SW480 (cell line): Measurements from ENCODE around the gene CMC1.
"Not testable (repeated sequence)": the region's sequence is repeated elsewhere in the genome, so short reads cannot be mapped to it uniquely, and the experiment has no call there.

Experiments
- DNase-seq: peaks from one replicate; pipeline ENCODE4 v3.0.0-alpha.2; 2016; ENCODE audit warnings: low spot score

The CMC1 gene, protein sequence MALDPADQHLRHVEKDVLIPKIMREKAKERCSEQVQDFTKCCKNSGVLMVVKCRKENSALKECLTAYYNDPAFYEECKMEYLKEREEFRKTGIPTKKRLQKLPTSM

DNA sequence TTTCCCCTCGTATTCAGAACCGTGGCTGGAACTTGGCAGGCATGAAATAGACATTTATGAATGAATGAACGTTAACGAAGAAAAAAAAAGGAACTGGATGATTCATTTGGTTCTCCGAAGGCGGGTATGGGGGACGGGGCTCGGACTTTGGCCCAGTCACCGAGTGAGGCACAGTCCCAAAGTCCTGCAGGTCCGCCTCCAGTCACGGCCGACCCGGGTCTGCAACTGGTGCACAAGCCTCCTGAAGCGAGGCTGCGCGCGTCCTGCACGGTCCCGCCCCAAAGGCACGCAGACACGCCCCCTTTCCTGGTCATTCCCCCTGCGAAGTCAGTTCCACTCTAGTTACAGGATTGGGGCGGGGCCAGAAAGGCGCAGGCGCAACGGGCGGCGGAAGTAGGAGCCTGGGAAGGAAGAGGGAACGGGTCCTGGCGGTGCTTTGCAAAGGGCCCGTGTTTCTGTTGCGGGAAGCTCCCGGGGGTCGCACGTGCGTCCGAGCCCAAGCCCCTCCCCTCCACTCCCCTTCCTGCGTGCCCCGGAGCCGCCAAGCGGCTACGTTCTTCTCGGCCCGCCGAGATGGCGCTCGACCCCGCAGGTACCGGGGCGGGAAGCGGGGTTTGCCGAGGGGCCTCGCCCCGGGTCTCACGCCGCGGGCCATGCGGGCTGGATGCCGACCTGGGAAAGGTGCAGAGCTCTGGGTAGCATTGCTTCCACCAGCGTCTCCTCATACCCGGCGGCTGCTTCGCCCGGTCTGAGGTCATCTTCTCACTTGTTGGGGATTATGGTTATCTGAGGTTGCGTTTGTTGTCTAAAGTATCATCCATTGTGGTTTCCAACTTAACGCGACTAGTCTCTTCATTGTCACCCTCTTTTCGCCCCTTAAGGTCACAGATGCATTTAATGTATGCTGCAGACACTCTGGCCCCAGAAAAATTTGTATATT, at the start of gene CMC1:
CMC1 (plus strand) TSS at position 399 of the 940 bp plus-strand sequence; CDS start at position 574, 175 bp downstream.
- DNase-seq, result peak; percentile 97

DNA sequence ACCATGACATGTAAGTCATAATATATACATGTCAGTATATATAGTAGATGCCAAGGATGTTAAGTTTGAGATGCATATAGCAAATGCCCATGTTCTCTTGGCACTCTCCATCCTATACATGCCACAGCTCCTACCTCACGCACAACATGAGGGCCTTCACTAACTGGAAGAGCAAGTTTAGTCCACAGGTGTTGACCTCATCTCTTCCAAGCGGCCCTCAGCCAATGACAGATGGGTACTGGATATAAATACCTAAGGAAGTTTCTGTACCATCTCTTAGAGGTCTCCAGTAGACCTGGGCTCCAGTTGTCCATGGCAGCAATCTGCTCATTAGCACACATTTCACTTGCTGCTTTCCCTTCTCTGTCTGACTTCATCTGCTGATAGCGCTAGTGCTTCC, 43.3 kb upstream of the CMC1 start:
- DNase-seq, result no peak

DNA sequence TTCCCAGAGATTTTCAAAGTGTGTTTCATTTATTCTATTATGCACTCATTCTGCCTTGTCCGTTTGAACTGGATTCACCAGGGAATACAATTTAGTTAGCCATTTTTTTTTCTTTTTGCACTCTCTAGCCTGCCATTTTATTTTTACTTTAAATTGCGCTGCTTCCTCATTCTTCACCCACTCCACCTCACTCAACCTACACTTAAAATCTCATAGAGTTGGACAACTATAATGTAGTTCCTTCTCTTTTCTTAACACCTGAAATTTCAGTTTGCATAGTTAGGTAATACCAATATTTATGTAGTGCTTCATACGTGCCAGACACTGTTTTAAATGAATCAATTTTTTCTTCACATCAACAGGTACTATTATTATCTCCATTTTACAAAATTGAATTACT, 42.4 kb upstream of the CMC1 start:
- DNase-seq, result no peak

DNA sequence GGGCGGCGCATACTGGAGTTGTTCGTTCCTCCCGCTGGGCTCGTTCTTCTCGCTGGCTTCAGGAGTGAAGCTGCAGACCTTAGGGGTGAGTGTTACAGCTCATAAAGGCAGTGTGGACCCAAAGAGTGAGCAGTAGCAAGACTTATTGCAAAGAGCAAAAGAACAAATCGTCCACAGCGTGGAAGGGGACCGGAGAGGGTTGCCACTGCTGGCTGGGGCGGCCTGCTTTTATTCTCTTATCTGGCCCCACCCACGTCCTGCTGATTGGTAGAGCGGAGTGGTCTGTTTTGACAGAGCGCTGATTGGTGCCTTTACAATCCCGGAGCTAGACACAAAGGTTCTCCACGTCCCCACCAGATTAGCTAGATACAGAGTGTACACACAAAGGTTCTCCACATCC, 41.8 kb upstream of the CMC1 start:
- DNase-seq, result not testable (repeated sequence)

DNA sequence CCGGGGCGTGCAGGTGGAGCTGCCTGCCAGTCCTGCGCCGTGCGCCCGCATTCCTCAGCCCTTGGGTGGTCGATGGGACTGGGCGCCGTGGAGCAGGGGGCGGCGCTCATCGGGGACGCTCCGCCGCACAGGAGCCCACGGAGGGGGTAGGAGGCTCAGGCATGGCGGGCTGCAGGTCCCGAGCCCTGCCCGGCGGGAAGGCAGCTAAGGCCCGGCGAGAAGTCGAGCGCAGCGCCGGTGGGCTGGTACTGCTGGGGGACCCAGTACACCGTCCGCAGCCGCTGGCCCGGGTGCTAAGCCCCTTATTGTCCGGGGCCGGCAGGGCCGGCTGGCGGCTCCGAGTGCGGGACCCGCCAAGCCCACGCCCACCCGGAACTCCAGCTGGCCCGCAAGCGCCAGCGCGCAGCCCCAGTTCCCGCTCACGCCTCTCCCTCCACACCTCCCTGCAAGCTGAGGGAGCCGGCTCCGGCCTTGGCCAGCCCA, 41.0 kb upstream of the CMC1 start:
- DNase-seq, result not testable (repeated sequence)

DNA sequence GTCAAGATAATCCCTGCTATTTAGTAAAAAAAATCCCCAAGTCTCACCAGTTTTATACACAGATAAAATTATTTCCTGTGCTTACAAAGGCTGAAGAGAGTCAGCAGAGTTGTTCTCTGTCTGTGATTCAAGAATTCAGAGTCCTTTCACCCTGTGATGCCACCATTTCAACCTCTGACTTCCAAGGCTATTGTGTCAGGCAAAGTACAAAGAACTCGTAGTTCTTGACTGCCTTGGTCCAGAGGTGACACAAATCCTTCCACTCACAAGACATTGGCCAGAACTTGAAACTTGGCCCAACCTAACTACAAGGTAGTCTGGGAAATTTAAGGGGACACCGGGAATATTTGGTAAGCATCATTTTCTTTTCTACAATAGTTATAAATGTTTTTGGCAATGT, 34.9 kb upstream of the CMC1 start:
- no peak for DNase-seq

DNA sequence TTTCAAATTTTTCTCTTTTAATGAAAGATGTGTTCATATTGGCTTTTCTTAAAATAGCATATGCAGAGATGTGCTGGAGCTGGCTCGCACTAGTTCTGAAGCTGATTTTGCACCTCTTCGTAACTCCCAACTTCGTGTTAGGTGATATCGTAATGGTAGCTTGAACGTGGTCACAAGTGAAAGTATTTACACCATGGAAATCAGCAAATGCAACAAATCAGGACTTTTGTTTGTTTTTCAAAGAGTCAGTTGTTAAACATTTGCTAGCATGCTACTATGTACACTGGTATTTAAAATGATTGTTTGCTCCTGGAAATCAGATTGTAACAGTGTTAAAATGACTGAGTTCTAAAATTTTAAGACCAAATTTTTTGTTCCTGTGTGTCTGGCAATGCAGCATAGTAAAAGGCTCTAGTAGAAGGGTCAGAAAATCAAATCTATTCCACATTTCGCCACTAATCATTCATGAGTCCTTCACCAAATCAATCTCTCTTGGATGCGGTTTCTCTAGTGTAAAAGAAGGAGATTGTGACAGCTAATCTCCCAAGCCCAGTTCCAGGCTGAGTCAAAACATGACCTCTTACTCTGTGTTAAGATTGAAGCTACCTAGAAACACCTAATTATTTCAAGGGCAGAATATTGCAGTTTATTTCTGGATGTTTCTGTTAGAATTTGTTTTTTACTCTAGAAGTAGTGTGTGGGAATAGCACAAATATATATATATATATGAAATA, 34.3 kb upstream of the CMC1 start:
- DNase-seq, result no peak

DNA sequence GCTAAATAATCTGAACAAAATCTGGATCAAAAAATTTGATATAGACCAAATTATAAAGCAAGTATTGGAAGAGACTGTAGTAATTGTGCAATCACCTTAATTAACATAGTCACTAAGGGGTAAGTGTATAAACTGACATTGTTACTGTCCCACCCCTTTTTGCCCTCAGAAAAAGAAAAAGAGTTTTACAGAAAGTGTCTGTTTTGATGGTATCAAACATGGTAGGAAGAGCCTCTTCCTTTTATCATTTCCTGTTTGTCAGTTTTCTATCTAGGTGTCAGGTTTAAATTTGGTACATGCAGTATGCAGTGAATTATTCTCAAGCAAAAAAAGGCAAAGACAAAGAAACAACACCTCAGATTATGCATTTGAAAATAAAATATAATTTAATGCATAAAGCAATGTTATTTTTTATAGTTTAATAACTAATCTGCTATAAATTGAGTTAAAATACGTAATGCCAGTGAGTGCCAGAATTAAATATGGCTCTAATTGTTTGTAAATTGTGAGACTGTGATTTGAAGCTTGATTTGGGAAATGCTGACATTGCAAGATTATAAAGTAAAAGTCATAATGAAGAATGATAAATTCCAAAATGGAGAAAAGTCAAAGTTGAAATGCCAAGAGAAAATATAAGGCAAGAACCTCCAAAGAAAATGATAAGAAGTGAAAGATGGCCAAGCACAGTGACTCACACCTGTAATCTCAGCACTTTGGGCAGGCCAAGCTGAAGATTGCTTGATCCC, 30.3 kb upstream of the CMC1 start:
- no peak for DNase-seq

DNA sequence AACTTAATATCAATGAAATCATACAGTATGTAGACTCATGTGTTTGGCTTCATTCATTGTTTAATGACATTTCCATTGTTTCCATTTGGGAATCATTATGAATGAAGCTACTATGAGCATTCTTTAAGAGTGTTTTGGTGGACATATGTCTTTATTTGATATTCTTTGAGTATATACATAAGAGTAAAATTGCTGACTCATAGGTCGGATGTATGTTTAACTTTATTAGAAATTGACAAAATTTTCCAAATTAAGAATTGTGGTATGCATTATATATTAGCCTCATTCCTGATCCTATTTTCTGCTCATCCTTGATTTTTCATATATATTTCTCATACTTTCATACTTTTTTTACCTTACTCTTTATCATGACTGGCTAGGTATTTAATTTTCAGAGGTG, 28.7 kb upstream of the CMC1 start:
- no peak for DNase-seq

DNA sequence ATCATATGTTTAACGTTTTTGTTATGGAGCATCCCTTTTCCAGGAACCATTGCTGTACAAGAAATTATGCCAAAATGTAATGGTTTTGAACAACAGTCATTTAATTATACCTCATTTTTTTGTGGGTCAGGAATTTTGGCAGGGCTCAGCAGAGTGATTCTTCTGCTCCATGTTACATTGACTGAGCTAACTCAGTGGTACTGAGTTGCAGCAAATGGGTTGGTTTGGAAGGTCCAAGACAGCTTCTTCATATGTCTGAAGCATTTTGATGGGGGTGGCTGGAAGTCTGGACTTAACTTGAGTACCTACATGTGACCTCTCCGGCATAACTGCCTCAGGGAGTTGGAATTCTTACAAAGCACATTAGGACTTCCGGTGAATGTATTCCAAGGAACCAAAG, 26.0 kb upstream of the CMC1 start:
- DNase-seq, result no peak

DNA sequence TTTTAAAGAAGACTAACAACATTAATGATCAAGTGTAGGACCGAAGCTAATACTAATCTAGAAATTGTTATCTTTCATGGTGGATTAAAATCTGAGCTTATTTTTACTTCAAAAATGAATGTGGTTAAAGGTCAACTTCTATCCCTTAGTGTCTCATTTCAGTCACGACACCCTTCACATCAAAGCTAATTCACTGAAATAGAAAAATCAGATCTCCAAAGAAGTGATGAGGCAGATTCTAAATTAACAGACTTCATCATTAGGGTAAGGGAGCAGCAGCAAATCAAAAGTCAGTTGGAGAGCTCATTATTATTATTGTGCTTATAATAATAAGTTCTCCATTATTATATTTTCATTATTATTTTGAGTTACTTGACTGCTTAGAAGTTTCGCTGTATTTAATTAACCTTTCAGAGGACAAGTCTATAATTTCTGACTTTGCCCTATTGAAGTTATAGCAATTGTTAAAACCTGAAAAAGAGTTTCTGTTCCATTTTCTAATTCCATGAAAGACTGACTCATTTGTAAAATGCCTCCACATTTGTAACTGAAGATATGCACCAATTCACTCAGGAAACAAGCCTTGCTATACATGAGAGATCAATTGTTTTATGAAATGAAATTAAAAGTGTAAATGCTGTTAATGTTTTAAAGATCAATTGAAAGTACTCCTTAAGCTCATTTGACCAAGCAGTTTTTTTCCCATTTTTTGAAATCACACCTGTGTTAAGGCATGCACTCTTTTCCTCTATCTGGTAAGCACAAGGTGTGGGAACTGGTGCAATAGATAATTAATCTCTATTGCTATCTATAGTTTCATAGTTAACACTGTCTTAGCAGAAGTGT, 23.1 kb upstream of the CMC1 start:
- no peak for DNase-seq

DNA sequence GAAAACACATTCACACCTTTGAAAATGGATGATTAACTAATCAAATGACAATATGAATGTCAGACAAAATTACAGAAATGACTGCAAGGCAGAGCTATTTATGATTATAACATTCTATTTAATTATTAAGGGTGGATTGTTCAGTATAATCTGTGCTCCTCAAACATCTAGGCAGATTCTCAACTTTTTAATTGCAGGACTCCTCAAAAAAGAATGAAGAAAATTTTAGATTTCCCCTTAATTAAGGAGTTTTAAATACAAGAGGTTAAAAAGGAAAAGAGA, 22.6 kb upstream of the CMC1 start:
- no peak for DNase-seq

DNA sequence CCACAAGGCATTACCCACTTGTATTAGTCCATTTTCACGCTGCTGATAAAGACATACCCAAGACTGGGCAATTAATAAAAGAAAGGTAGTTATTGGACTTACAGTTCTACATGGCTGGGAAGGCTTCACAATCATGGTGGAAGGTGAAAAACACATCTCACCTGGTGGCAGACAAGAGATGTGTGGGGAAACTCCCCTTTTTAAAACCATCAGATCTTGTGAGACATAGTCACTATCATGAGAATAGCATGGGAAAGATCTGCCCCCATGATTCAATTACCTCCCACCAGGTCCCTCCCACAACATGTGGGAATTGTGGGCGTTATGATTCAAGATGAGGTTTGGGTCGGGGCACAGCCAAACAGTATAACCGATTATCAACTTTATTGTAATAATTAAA, 17.0 kb upstream of the CMC1 start:
- no peak for DNase-seq

DNA sequence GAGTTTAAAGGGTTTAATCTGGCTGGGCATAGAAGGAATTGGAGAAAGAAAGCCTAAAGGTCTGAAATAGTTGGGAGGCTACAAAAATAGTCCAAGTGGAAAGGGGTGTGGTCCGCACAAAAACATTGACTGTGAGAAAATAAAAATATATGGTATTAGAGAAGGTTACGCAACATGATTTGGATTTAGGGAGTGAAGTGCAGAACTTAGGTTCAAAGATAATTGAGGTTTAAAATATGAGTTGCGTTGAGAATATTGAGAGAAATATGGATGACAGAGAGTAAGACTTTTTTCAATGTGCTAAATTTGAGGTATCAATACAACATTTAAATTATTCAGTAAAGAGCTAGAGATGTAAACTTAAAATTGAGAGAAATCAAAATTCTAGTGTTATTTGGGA, 15.4 kb upstream of the CMC1 start:
- DNase-seq, result no peak

DNA sequence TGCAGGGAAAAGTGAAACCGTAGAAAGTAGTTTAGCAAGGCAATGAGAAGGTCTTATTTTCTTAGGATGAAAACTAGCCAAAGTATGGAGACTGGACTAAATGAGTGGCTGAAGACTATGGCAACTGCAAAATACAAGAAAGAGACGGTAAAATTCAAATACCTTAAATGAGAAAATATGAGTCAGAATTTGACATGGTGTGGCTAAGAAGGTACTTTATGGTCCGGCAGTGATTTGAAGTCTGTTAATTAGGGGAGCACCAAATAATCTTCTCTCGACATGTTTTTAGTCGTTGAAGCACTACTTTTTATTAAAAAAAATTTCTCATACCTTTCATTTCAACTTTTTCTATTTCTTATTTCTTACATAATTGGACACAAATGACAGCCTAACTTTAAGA, 12.8 kb upstream of the CMC1 start:
- DNase-seq, result no peak

DNA sequence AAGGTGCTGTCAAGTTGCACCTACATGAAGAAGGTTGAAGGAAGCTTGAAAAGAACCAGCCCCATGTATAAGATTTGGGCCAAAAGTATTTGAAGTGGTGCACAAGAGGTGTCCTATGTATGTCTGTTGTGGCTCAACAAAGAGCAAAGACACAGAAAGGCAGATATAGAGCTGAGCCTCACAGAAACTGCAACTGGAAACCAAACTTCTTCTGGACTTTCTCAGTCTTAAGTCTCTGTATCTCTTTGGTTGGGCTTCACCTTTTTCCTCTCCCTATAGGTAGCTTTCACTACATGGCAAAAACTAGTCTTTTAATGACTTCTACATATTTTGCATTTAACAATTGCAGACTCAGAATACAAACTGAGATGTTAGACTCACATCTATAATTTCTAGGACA, 8.8 kb upstream of the CMC1 start:
- no peak for DNase-seq

DNA sequence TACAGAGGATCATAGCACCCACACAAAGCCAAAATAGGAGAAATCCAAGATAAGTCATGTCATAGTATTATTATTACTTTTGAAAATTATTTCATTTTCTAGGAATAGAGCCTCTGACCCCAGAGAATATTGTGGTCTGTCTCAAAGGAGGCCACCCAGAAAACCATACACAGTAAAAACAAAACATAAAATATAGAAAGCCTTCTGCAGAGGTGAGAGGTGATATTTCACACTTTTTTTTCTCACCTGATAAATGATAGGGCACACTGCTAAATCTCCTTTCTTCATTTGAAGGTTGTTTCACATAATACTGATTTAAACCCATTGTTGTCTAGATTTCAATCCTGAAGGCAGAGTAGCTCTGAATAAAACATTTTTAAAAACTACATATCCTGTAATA, 7.0 kb upstream of the CMC1 start:
- no peak for DNase-seq

DNA sequence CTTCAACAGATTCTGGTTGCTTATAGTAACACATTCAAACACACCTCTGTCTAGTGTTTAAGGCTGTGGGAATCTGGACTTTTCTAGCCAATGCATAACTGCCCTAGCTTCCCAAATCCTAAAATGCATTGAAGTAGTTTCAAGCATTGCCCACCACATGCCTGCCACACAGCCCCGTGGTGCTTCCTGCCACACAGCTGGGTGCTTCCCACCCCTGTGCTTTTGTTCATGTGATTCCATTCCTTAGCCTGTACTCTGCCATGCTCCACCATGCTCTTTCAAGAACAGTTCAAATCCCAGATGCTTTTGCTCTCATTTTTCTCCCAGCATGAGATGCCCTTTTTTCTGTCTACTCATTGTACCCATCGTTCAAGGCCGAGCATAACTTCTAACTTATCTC, 2.3 kb upstream of the CMC1 start:
- no peak for DNase-seq

DNA sequence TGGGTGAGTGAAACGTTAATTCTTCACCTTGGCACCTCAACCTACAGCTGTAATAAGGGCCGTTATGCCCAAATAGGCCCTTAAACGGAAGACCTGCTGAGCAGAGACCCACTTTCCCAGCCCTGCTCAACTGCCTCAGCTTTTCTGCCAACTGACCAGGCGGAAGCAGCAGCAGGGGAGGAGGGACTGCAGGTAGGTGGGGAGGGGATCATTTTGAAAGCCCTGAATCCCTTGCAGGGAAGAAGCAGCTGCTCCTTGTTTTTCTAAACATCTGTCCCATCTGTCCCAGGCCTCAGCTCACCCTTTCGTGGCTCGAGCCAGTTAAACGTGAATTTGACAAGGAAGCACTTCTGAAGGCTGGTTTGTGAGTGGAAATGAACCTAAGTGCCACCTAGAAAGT, 978 bp upstream of the CMC1 start:
- no peak for DNase-seq

DNA sequence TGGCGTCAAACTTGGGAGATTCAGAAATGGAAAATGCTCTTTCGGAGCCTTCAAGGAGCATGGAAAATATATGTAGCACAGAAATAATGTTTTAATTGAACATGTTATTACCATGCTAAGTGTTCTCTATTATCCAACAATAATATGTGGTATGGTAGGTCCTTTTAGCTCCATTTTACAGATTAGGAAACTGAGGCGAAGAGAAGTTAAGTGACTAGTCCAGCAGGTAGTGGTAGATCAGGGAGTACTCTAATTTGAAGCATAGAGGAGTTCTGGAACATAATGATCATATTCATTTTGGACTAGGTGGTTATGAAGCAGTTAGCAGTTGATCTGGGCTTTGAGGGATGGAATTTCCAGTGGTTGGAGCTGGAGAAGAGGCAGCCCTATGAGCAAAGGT, 1.1 kb downstream of the CMC1 start:
- DNase-seq, result no peak

DNA sequence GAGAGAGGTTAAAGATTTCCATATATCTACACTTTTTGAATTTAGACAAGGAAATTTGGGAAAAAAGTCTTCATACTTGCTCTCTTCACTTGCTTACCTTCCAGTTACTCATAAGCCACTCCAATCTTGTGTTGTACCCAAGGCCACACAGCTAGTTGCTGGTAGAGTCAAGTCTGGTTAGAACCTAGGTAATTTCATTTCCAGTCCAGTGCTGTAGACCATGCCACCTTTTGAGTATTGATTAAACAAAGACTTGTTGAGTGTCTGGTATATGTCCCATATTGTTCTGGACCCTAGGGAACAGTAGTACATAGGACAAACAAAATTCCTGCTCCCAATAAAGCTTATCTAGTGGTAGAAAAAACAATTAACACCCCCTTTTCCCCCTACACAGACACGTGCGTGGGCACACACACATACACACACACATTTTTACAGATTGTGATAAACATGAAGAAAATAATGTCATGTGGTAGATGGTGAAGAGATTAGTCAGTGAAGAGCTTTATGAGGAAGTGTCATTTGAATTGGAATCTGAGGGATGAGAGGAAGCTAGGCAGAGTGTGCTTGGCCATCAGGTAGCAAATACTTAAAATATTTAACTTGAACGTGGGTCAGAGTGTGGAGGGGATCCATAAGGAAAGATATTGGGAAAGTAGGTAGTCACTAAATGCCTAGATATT, 2.1 kb downstream of the CMC1 start:
- DNase-seq, result no peak
